Measurements from ENCODE around the gene NUTM1.

The NUTM1 gene

GRCh38 chr15:34342737-34343575 lies at the start of gene NUTM1, which contains the start of gene NOP10:
Gene NUTM1, plus strand, starts transcription at chr15:34343315. Its CDS starts 382 bp downstream, at chr15:34343697.
Gene NOP10, minus strand, starts transcription at chr15:34343136. Its CDS starts 63 bp downstream, at chr15:34343073.
- DNase-seq (ENCODE audit: low read depth, low spot score) = peak; percentile 83

- DNase-seq (ENCODE audit: low read depth, low spot score) = no peak
Observed at GRCh38 chr15:34297059-34297458, 46.1 kb upstream of the NUTM1 start.

- DNase-seq (ENCODE audit: low read depth, low spot score) = no peak
Observed at GRCh38 chr15:34301058-34301457, 42.1 kb upstream of the NUTM1 start.

GRCh38 chr15:34304613-34305012 lies 38.5 kb upstream of the NUTM1 start:
- peak; percentile 9 for DNase-seq (ENCODE audit: low read depth, low spot score)

- DNase-seq (ENCODE audit: low read depth, low spot score) = no peak
Observed at GRCh38 chr15:34311563-34311962, 31.6 kb upstream of the NUTM1 start.

GRCh38 chr15:34314491-34315490 lies 28.3 kb upstream of the NUTM1 start:
- no peak for DNase-seq (ENCODE audit: low read depth, low spot score)

- no peak for DNase-seq (ENCODE audit: low read depth, low spot score)
Observed at GRCh38 chr15:34318277-34319079, 24.6 kb upstream of the NUTM1 start.

- no peak for DNase-seq (ENCODE audit: low read depth, low spot score)
Observed at GRCh38 chr15:34323217-34323616, 19.9 kb upstream of the NUTM1 start.

GRCh38 chr15:34324933-34325332 lies 18.2 kb upstream of the NUTM1 start:
- no peak for DNase-seq (ENCODE audit: low read depth, low spot score)

- DNase-seq (ENCODE audit: low read depth, low spot score) = no peak
Observed at GRCh38 chr15:34325368-34325767, 17.7 kb upstream of the NUTM1 start.

- no peak for DNase-seq (ENCODE audit: low read depth, low spot score)
Observed at GRCh38 chr15:34327906-34328305, 15.2 kb upstream of the NUTM1 start.

GRCh38 chr15:34329006-34329405 lies 14.1 kb upstream of the NUTM1 start:
- no peak for DNase-seq (ENCODE audit: low read depth, low spot score)

GRCh38 chr15:34330279-34330678 lies 12.8 kb upstream of the NUTM1 start:
- DNase-seq (ENCODE audit: low read depth, low spot score) = no peak

GRCh38 chr15:34331809-34332208 lies 11.3 kb upstream of the NUTM1 start:
- no peak for DNase-seq (ENCODE audit: low read depth, low spot score)

- DNase-seq (ENCODE audit: low read depth, low spot score) = no peak
Observed at GRCh38 chr15:34332553-34333120, 10.5 kb upstream of the NUTM1 start.

- no peak for DNase-seq (ENCODE audit: low read depth, low spot score)
Observed at GRCh38 chr15:34334672-34335071, 8.4 kb upstream of the NUTM1 start.

- DNase-seq (ENCODE audit: low read depth, low spot score) = no peak
Observed at GRCh38 chr15:34335176-34336032, 7.7 kb upstream of the NUTM1 start.

- no peak for DNase-seq (ENCODE audit: low read depth, low spot score)
Observed at GRCh38 chr15:34336231-34336990, 6.7 kb upstream of the NUTM1 start.

- DNase-seq (ENCODE audit: low read depth, low spot score) = no peak
Observed at GRCh38 chr15:34336991-34337556, 6.0 kb upstream of the NUTM1 start.
